Testis (tissue), 3 donors: ENCODE results near the gene PUSL1. TPM values are rescaled to one million over a fixed set of nuclear protein-coding genes. Genes with fewer than 3 reads are reported as not detected.

Source experiments
- DNase-seq: peaks from one replicate; pipeline ENCODE4 v3.0.0-alpha.2; 2019
- H3K27ac ChIP-seq, 2 donors: fragments of 200-600 bp; sonication (generic); one replicate each; pipeline ENCODE4 v1.5.1; 2019
- H3K27me3 ChIP-seq: fragments of 200-600 bp; sonication (generic); one replicate; pipeline ENCODE4 v1.5.1; 2019
- H3K36me3 ChIP-seq: fragments of 200-600 bp; sonication (generic); one replicate; pipeline ENCODE4 v1.5.1; 2017; ENCODE audit warnings: low read depth; ENCODE audit errors: missing control alignments
- H3K4me1 ChIP-seq: fragments of 200-600 bp; sonication (generic); one replicate; pipeline ENCODE4 v1.5.1; 2019
- H3K4me3 ChIP-seq, 2 donors: fragments of 200-600 bp; sonication (generic); one replicate each; pipeline ENCODE4 v1.5.1; 2017 to 2019
- H3K9me3 ChIP-seq: fragments of 200-600 bp; sonication (generic); one replicate; pipeline ENCODE4 v1.5.1; 2017
- POLR2A ChIP-seq: fragments of 450-650 bp; IDR thresholded peaks from one replicate; pipeline ENCODE4 v1.6.1; 2017; ENCODE audit warnings: antibody characterized with exemption, mild to moderate bottlenecking, moderate library complexity
- WGBS, 2 donors: methylation state at CpG; one replicate each; pipeline ENCODE4 v1.1.5; 2018; 5-methylcytosine and 5-hydroxymethylcytosine counted together
- intact Hi-C: fragments of 100-400 bp; cut with DNase I; formaldehyde crosslinking; loops from one replicate; pipeline ENCODE4 v1.15.1; 2023; ENCODE audit warnings: low total_unique reads
- polyA plus RNA-seq: library from polyadenylated mRNA; stranded (reverse); fragments of 350-450 nt; fragmentation: Illumina TruSeq; extraction: RNeasy Lipid Tissue Mini Kit (QIAGEN cat#74804); gene quantifications from one replicate; pipeline ENCODE4 v1.2.3, GENCODE V29; 2014; ENCODE audit warnings: low read depth, low replicate concordance; ENCODE audit not compliant: insufficient read depth
- total RNA-seq, 2 donors: library from RNA; depleted of rRNA; stranded (reverse); fragments of >200 nt; gene quantifications; one replicate each; pipeline ENCODE4 v1.2.3, GENCODE V29; 2016
- TF ChIP-seq, protein P1 (sequence below), 3 experiments: fragments of 450-650 bp in 2 of 3; fragments of 200-600 bp in 1 of 3; sonication (generic) in 1 of 3; IDR thresholded peaks; one replicate each; pipeline ENCODE4 v1.5.1; 2016 to 2019; ENCODE audit warnings: antibody characterized with exemption in 3 of 3, mild to moderate bottlenecking in 2 of 3, moderate library complexity in 1 of 3

Gene PUSL1
- total and polyA plus RNA-seq, 3 donors from 2014 or later: 12.4 to 39.0 (median 35.4) TPM

DNA sequence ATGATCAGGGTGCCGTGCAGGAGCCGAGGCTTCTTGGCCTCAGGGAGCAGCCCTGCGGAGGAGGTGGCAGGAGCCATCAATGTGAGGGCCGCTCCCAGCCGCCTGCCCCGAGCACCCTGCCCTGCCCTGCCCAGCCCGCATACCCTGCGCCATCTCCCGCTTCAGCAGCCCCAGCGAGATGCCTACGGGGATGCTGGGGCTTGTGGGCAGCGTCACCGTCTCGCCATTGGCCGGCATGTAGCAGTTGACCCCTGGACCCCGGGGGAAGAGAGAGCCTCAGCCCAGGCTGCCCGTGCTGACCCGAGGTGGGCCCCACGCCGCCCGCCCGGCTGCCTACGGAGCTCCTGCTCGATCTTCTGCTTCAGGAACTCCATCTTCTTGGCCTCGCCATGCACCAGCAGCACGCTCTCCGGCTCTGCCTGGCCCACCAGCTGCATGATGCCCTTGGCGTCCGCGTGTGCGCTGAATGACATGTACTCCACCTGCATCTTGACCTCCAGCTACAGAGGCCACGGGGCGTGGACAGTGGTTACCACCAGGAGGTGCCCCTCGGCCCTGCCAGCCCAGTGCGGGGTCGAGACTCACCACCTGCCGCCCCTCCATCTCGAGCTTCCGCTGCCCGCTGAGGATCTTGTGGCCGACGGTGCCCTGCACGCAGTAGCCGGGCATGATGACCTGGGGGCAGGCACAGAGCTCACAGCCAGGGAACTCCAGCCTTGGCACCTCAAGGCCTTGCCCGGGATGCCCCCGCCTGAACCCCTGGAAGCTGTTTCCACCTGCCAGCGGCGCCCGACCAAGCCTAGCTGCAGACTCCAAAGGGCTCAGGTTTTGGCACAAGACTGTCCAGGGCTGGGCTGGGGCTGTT is 4.3 kb downstream of the PUSL1 start:
- Histone ChIP-seq H3K27ac (no peak overlapping the region), H3K9me3 (no peaks in the 10 kb centered on the region), H3K4me1 (peaks cover 7% of the 10 kb centered on the region), H3K36me3 (no peaks in the 10 kb centered on the region), H3K27me3 (no peaks in the 10 kb centered on the region), H3K4me3 (no peak overlapping the region)
- intact Hi-C loops: no loop called here
- TF ChIP-seq, protein P1, sequence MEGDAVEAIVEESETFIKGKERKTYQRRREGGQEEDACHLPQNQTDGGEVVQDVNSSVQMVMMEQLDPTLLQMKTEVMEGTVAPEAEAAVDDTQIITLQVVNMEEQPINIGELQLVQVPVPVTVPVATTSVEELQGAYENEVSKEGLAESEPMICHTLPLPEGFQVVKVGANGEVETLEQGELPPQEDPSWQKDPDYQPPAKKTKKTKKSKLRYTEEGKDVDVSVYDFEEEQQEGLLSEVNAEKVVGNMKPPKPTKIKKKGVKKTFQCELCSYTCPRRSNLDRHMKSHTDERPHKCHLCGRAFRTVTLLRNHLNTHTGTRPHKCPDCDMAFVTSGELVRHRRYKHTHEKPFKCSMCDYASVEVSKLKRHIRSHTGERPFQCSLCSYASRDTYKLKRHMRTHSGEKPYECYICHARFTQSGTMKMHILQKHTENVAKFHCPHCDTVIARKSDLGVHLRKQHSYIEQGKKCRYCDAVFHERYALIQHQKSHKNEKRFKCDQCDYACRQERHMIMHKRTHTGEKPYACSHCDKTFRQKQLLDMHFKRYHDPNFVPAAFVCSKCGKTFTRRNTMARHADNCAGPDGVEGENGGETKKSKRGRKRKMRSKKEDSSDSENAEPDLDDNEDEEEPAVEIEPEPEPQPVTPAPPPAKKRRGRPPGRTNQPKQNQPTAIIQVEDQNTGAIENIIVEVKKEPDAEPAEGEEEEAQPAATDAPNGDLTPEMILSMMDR (IDR thresholded peaks at IDR 0.05): no peak
- no peak for TF ChIP-seq POLR2A
- DNase-seq: no peak
- 89 to 91% methylated on average over 23 to 49 of the region's 49 CpGs for whole genome bisulfite sequencing, 2 donors

- no peaks in the 10 kb centered on the region for H3K36me3 ChIP-seq
Measured at GRCh38 chr1:1313500-1314236, 5.3 kb downstream of the PUSL1 start.

GRCh38 chr1:1314237-1314586 is 5.8 kb downstream of the PUSL1 start:
- 85 to 93% methylated on average over 7 to 15 of the region's 15 CpGs for WGBS, 2 donors
- Histone ChIP-seq H3K4me3 (no peak overlapping the region), H3K27ac (no peak overlapping the region), H3K4me1 (peaks cover 15% of the 10 kb centered on the region), H3K9me3 (no peaks in the 10 kb centered on the region), H3K27me3 (no peaks in the 10 kb centered on the region), H3K36me3 (no peaks in the 10 kb centered on the region)
- intact Hi-C loops: no loop called here
- DNase-seq: no peak
- TF ChIP-seq, protein P1 (IDR thresholded peaks at IDR 0.05): no peak
- TF ChIP-seq POLR2A: no peak

More at GRCh38 chr1:1313500-1314236, 5.3 kb downstream of the PUSL1 start:
- TF ChIP-seq POLR2A: no peak
- TF ChIP-seq, protein P1 (IDR thresholded peaks at IDR 0.05): no peak
- whole genome bisulfite sequencing, 2 donors: 86 to 87% methylated on average over 15 to 37 of the region's 37 CpGs
- Histone ChIP-seq H3K27ac (no peak overlapping the region), H3K4me3 (no peak overlapping the region), H3K27me3 (no peaks in the 10 kb centered on the region), H3K9me3 (no peaks in the 10 kb centered on the region), H3K4me1 (peaks cover 16% of the 10 kb centered on the region)
- intact Hi-C loops: no loop called here
- no peak for DNase-seq

GRCh38 chr1:1314678-1315335 is 6.4 kb downstream of the PUSL1 start:
- TF ChIP-seq POLR2A: no peak
- TF ChIP-seq, protein P1 (IDR thresholded peaks at IDR 0.05): no peak
- H3K27ac ChIP-seq: no peak overlapping the region
- H3K27me3 ChIP-seq: no peaks in the 10 kb centered on the region
- peaks cover 10% of the 10 kb centered on the region for H3K4me1 ChIP-seq
- H3K4me3 ChIP-seq: no peak overlapping the region
- no peaks in the 10 kb centered on the region for H3K9me3 ChIP-seq
- no peak for DNase-seq
- H3K36me3 ChIP-seq: no peaks in the 10 kb centered on the region
- intact Hi-C loops: no loop called here
- 89 to 92% methylated on average over 22 to 23 of the region's 23 CpGs for WGBS, 2 donors
